ENCODE results near the gene TNN.

TNN gene

DNA sequence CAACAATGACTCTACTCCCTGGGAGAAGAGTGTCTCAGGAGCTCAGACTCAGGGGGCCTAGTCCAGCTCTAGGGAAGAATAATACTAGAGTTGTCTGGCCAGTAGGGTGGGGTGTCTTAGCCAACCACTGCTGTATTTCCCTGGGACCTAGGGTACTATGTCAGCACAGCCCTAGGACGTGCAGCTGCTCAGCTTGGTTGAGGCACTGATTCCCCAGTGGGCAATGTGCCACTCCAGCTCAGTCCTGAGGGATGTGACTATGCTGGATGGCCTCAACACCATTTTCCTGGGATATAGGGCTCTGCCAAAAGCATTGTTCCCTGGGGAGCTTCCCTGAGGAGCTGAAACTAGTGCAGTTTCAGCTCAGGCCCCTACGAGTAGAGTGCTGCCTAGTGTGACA is 47.4 kb downstream of the TNN start:
- no peak for DNase-seq
- Mint-ChIP-seq H3K27me3 (peaks cover 8 to 17% of the 10 kb centered on the region in 2 donors), H3K27ac (no peak overlapping the region), H3K9me3 (peaks cover 15% of the 10 kb centered on the region in 2 donors), H3K4me1 (no peaks in the 10 kb centered on the region), H3K36me3 (peaks cover 0 to 2% of the 10 kb centered on the region in 2 donors), H3K4me3 (no peak overlapping the region)
- ATAC-seq (replicated peaks) = no peak

DNA sequence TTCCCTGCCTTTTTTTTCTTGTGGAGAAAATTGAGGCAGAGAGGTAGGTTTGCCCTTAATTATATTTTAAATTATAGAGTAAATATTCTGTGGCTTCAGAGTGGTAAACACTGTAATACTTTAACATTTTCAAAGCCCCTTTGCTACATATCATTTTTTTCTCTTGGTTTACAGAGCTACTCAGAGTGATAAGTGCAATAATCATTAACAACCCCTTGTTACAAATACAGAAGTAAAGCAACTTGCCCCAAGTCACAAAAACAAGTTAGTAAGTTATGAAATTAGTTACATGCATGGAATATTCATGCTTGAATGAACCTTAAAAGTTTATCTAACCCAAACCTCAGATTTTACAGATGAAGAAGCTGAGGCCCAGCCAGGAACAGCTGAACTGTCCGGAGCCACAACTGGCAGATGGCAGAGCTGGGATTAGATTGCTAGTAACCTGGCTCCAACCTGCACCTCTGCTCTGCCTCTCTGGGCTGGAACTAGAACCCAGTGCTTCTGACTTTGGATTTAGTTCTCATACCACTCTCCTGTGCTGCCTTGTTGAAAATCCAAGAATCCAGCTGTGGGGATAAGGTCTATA is 48.7 kb downstream of the TNN start:
- Mint-ChIP-seq H3K4me1 (no peaks in the 10 kb centered on the region), H3K9me3 (peaks cover 15% of the 10 kb centered on the region in 2 donors), H3K4me3 (no peak overlapping the region), H3K27me3 (peaks cover 8 to 17% of the 10 kb centered on the region in 2 donors), H3K27ac (no peak overlapping the region), H3K36me3 (peaks cover 0 to 2% of the 10 kb centered on the region in 2 donors)
- DNase-seq (no peak), ATAC-seq (replicated peaks) (no peak)

DNA sequence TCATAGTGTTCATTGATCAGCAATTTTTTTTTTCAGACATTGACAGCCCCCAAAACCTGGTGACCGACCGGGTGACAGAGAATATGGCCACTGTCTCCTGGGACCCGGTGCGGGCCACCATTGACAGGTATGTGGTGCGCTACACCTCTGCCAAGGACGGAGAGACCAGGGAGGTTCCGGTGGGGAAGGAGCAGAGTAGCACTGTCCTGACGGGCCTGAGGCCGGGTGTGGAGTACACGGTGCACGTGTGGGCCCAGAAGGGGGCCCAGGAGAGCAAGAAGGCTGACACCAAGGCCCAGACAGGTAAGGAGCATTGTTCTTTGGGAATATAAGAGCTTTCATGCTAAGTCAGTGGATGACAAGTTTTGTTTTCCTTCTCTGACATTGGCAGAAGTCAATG is 49.3 kb downstream of the TNN start:
- Mint-ChIP-seq H3K27ac (no peak overlapping the region), H3K4me3 (no peak overlapping the region), H3K4me1 (no peaks in the 10 kb centered on the region), H3K9me3 (peaks cover 15% of the 10 kb centered on the region in 2 donors), H3K27me3 (peaks cover 11 to 17% of the 10 kb centered on the region in 2 donors), H3K36me3 (peaks cover 0 to 2% of the 10 kb centered on the region in 2 donors)
- DNase-seq (no peak), ATAC-seq (replicated peaks) (no peak)

DNA sequence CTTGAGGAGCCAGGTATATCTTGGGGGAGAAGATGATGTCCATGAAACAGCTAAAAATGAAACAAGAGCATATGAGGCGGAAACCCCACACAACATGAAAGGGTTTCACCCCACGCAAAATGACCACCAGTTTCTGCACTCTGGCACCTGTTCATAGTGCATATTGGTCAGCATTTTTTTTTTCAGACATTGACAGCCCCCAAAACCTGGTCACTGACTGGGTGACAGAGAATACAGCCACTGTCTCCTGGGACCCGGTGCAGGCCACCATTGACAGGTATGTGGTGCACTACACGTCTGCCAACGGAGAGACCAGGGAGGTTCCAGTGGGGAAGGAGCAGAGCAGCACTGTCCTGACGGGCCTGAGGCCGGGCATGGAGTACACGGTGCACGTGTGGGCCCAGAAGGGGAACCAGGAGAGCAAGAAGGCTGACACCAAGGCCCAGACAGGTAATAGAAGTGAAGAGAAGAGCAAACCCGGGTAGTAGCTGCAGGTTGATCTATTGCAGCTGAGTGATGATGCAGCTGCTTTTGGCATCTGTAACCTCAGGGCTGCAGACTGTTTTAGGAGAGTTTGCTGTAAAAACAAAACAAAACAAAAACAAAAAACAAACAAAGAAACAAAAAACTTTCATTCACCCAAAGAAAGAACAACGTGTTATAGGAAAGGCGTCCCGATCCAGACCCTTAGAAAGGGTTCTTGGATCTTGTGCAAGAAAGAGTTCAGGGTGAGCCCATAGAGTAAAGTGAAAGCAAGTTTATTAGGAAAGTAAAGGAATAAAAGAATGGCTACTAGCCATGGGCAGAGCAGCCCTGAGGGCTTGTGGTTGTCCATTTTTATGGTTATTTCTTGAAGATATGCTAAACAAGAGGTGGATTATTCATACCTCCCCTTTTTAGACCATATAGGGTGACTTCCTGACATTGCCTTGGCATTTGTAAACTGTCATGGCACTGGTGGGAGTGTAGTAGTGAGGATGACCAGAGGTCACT is 51.0 kb downstream of the TNN start:
- Mint-ChIP-seq H3K4me3 (no peak overlapping the region), H3K27ac (no peak overlapping the region), H3K9me3 (peaks cover 7 to 8% of the 10 kb centered on the region in 2 donors), H3K4me1 (no peaks in the 10 kb centered on the region), H3K36me3 (peaks cover 0 to 2% of the 10 kb centered on the region in 2 donors), H3K27me3 (peaks cover 11 to 16% of the 10 kb centered on the region in 2 donors)
- no peak for ATAC-seq (replicated peaks)
- DNase-seq = no peak

DNA sequence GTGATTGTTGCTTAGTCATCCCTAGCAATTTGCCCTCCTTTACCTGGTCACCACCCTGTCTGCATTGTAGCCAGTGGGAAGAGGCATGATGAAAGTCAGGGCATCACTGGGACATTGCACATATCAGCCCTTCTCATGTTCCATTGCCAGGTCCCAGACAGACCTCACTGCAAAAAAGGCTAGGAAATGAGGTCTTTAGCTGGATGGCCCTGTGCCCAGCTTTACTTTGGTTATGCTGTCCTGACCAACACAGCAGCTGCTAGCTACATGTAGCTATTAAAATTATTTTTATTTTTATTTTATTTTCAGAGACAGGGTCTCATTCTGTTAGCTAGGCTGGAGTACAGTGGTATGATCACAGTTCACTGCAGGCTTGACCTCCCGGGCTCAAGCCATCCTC is 52.9 kb downstream of the TNN start:
- no peak for DNase-seq
- Mint-ChIP-seq H3K4me1 (no peaks in the 10 kb centered on the region), H3K27me3 (peaks cover 5 to 7% of the 10 kb centered on the region in 2 donors), H3K36me3 (no peaks in the 10 kb centered on the region), H3K27ac (no peak overlapping the region), H3K9me3 (no peaks in the 10 kb centered on the region), H3K4me3 (no peak overlapping the region)
- no peak for ATAC-seq (replicated peaks)

DNA sequence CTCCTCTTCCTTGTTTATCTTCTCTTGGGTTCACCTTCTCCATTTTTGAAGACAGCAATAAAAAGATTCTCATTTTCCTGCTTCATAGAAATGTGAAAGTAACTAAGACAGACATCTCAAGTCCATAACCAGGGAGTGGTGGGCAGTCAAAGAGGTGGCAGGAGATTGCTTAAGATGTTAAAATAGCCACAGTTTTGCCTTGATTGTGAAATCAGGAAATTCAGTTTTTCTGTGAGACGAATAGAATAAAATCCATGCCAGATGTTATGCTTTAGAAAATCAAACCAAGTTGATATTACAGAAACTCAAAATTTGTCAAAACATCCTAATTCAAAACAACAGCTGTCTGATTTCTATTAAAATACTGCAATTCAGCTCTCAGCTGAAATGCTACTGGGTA is 57.2 kb downstream of the TNN start:
- no peak for ATAC-seq (replicated peaks)

DNA sequence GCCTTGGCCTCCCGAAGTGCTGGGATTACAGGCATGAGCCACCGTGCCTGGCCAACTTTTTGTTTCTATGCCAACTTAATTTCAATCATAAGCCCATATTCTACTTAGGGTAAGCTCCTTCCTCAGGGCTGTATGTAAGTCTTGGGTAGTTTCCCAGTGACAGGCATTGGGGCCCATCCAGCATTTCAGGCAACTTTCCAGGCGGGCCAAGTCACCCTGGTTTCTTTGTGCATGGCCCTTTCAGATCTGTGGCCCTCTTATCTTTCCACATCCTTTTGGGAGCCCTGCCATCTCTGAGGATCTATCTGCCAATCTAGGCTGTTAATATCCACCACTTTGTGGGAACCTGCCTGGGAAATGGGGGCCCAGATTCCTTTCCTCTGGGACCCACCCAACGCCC is 58.7 kb downstream of the TNN start:
- Mint-ChIP-seq H3K4me1 (peaks cover 3 to 10% of the 10 kb centered on the region in 2 donors), H3K27me3 (peaks cover 0 to 3% of the 10 kb centered on the region in 2 donors), H3K9me3 (no peaks in the 10 kb centered on the region), H3K4me3 (no peak overlapping the region), H3K36me3 (no peaks in the 10 kb centered on the region), H3K27ac (no peak overlapping the region)
- no peak for DNase-seq
- no peak for ATAC-seq (replicated peaks)

More for the DNA sequence above, 57.2 kb downstream of the TNN start:
- DNase-seq = no peak
- Mint-ChIP-seq H3K4me3 (no peak overlapping the region), H3K36me3 (no peaks in the 10 kb centered on the region), H3K4me1 (peaks cover 3 to 10% of the 10 kb centered on the region in 2 donors), H3K9me3 (no peaks in the 10 kb centered on the region), H3K27ac (no peak overlapping the region), H3K27me3 (peaks cover 0 to 3% of the 10 kb centered on the region in 2 donors)

DNA sequence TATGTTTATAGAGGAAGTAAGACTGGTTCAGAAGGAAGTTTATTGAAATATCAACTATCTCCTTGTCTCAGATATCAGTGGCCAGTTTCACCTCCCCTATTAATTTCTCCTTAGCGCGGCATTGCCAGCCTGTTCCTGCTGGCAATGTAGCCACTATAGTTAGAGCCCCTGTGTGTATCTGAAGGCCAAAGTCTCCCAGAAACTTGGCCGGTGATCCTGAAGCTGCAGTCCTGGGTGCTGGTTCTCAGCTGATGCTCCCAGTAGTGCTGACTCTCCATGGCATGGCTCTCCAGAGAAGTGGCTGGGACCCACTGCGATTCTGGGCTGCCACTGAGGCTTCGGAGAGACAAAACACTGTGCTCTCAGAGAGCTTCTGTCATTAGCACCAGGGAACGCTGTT is 59.9 kb downstream of the TNN start:
- Mint-ChIP-seq H3K27ac (no peak overlapping the region), H3K4me3 (no peak overlapping the region)

DNA sequence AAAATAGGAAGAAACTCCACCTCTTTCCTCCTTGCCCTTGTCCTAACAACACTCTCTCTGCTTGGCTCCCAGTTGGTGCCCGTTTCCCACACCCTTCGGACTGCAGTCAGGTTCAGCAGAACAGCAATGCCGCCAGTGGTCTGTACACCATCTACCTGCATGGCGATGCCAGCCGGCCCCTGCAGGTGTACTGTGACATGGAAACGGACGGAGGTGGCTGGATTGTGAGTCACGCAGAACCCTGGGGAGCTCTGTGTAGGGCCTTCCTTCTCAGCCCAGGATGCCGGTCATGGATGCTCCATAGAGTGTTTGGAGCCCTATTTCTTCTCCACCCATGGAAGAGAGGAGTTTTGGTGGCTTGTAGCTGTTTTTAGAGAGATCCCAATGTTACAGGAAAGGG is 60.9 kb downstream of the TNN start:
- Mint-ChIP-seq H3K27ac (no peak overlapping the region), H3K4me3 (no peak overlapping the region), H3K9me3 (no peaks in the 10 kb centered on the region), H3K36me3 (no peaks in the 10 kb centered on the region), H3K27me3 (no peaks in the 10 kb centered on the region), H3K4me1 (peaks cover 3 to 10% of the 10 kb centered on the region in 2 donors)
- no peak for DNase-seq
- ATAC-seq (replicated peaks) = no peak

More for the DNA sequence above, 59.9 kb downstream of the TNN start:
- DNase-seq (no peak), ATAC-seq (replicated peaks) (no peak)
- Mint-ChIP-seq H3K9me3 (no peaks in the 10 kb centered on the region), H3K4me1 (peaks cover 3 to 10% of the 10 kb centered on the region in 2 donors), H3K27me3 (no peaks in the 10 kb centered on the region), H3K36me3 (no peaks in the 10 kb centered on the region)

DNA sequence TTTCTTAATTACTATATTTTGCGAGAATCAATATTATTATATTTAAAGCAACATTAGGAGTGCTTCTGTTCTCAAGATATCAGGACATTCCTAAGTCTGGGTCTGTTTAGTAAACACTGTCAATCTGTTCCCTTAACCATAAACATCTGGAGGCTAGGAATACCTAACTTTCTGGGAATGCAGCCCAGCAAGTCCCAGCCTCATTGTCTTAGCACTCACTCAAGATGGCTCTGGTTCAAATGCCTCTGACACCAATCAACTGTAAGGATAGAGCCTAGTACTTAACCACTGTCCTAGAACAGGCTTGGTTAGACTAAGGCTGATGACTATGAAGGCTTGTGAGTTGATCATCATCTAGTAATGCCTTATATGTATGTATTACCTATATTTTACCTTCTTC is 61.5 kb downstream of the TNN start:
- H3K27ac Mint-ChIP-seq = no peak overlapping the region
- H3K27me3 Mint-ChIP-seq = no peaks in the 10 kb centered on the region
- no peaks in the 10 kb centered on the region for H3K9me3 Mint-ChIP-seq
- H3K36me3 Mint-ChIP-seq = no peaks in the 10 kb centered on the region
- peaks cover 3 to 10% of the 10 kb centered on the region in 2 donors for H3K4me1 Mint-ChIP-seq
- DNase-seq = no peak
- ATAC-seq (replicated peaks) = no peak
- no peak overlapping the region for H3K4me3 Mint-ChIP-seq

DNA sequence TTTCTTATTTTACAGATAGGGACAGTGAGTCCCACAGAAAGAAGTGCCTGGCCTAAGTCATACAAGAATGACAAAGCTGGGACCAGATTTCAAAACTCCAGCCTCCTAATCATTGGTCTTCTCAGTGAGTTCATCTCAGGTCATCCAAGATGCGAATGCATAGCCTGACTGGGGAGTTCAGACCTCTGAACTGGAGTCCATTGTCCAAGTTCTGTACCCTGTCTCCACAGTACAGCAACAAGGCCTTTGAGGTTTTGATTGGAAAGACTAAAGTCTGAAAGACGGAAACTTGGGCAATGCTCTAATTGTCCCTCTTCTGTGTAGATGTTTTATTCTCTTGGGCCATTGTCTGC is 62.0 kb downstream of the TNN start:
- Mint-ChIP-seq H3K9me3 (no peaks in the 10 kb centered on the region), H3K4me3 (no peak overlapping the region), H3K4me1 (peaks cover 5 to 12% of the 10 kb centered on the region in 2 donors), H3K36me3 (no peaks in the 10 kb centered on the region), H3K27ac (no peak overlapping the region), H3K27me3 (peaks cover 2 to 3% of the 10 kb centered on the region in 2 donors)
- DNase-seq (no peak), ATAC-seq (replicated peaks) (no peak)

DNA sequence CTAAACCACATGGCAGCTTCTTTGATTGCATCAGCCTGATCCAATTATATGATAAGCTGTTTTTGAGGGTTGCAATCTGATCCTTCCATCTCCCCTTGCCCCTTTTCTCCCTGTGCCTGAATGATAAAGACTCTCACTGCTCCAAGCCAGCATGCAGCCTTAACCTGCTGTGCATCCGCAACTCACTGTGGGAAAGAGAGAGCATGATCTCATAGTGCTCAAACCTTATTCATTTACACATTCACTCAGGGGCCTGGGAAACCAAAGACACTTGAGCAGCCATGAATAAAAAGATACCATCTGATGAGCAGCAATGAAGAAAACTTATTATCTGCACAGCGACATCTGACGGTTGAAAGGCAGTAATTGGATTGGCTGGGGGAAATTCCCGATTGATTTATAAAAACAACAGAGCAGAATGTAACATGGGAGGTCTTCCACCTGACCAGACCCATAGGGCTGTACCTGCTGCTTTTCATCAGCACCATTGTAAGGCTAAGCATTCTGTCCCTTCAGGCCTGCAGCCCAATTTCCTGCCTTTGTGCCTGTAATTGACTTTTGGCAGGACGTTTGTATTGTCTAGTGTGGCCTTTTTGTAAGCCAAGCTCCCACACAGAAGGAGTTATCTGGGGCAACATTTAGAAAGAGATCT is 62.5 kb downstream of the TNN start:
- H3K36me3 Mint-ChIP-seq = no peaks in the 10 kb centered on the region
- H3K27ac Mint-ChIP-seq = no peak overlapping the region
- no peaks in the 10 kb centered on the region for H3K9me3 Mint-ChIP-seq
- peaks cover 5 to 6% of the 10 kb centered on the region in 2 donors for H3K27me3 Mint-ChIP-seq
- no peak overlapping the region for H3K4me3 Mint-ChIP-seq
- no peak for DNase-seq
- peaks cover 6 to 15% of the 10 kb centered on the region in 2 donors for H3K4me1 Mint-ChIP-seq
- no peak for ATAC-seq (replicated peaks)

DNA sequence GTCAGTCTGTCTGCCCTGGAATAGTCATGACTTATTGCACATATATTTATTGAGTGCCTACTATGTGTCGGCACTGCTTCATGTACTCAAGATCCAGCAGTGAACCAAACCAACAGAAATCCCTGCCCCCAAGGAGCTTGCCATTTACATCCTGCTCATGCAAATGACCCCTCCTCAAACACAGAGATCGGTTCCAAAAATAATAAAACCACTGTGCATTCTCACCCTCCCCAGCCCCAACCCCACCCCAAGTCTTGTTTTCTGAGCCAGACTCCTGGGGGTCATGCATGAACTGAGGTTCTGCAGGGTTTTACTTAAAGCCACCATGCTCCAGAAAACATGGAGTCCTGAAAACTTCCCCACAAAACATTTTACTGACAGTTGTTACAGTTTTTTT is 63.0 kb downstream of the TNN start:
- no peak for ATAC-seq (replicated peaks)
- H3K4me3 Mint-ChIP-seq = no peak overlapping the region
- peaks cover 6 to 15% of the 10 kb centered on the region in 2 donors for H3K4me1 Mint-ChIP-seq
- no peaks in the 10 kb centered on the region for H3K36me3 Mint-ChIP-seq
- no peaks in the 10 kb centered on the region for H3K9me3 Mint-ChIP-seq
- no peak overlapping the region for H3K27ac Mint-ChIP-seq
- peaks cover 5 to 7% of the 10 kb centered on the region in 2 donors for H3K27me3 Mint-ChIP-seq
- DNase-seq = no peak

DNA sequence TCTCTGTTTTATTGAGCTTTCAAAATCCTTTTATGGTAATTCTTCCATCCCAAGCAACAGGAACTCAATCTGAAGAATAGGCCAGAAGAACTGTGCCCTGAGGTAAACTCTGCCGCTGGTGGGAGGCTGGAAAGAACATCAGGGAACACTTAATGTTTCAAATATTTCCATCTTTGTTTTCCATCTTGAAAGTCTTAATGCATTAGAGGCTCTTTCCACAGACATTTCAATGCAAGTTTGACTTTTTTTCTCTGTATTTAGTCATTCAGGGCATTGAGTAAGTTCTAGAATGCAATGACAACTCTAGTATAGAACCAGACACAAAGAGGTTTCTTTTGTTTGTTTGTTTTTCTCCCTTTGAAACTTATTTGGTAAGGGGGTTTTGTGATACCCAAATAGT is 63.5 kb downstream of the TNN start:
- no peaks in the 10 kb centered on the region for H3K36me3 Mint-ChIP-seq
- peaks cover 10 to 11% of the 10 kb centered on the region in 2 donors for H3K27me3 Mint-ChIP-seq
- H3K9me3 Mint-ChIP-seq = no peaks in the 10 kb centered on the region
- peaks cover 6 to 15% of the 10 kb centered on the region in 2 donors for H3K4me1 Mint-ChIP-seq
- DNase-seq = no peak
- H3K4me3 Mint-ChIP-seq = no peak overlapping the region
- ATAC-seq (replicated peaks) = no peak
- no peak overlapping the region for H3K27ac Mint-ChIP-seq
